PC-9 (cell line): ENCODE measurements around the gene ARID3B. TPM values are rescaled to one million over a fixed set of nuclear protein-coding genes. Genes with fewer than 3 reads are reported as not detected.

Source experiments
- BruUV-seq: library from RNA; stranded (reverse); fragments of 400-500 nt; replicated peaks from 2 replicates; lab custom pipeline; 2021; lab: Mats Ljungman, UMichigan
- CTCF ChIA-PET: fragments of 300-600 bp; sonication (Branson Sonifier 250); formaldehyde crosslinking; loops from one replicate; lab custom pipeline; 2022; ENCODE audit warnings: antibody characterized with exemption; lab: Charles Lee
- POLR2A ChIA-PET: fragments of 300-600 bp; sonication (Branson Sonifier 250); formaldehyde crosslinking; loops from one replicate; lab custom pipeline; 2022; ENCODE audit warnings: antibody characterized with exemption; ENCODE audit not compliant: unreplicated experiment; lab: Charles Lee
- DNase-seq, 2 experiments: peaks; one replicate each; pipeline versions ENCODE4 v3.0.0 to v3.0.0-alpha.2; 2015 to 2022; ENCODE audit warnings: mixed read lengths in 1 of 2
- H2AFZ ChIP-seq: fragments of 200-600 bp; sonication (generic); 2 replicates; pipeline ENCODE4 v1.8.1; 2017; ENCODE audit warnings: antibody characterized with exemption
- H3F3A ChIP-seq: fragments of 200-600 bp; sonication (generic); 2 replicates; pipeline ENCODE4 v1.8.1; 2017; ENCODE audit warnings: antibody characterized with exemption, mild to moderate bottlenecking, low read depth; ENCODE audit not compliant: insufficient read depth
- H3K27ac ChIP-seq: fragments of 200-600 bp; sonication (generic); 2 replicates; pipeline ENCODE4 v1.6.1; 2016; ENCODE audit warnings: mixed run types
- H3K27me3 ChIP-seq: fragments of 200-600 bp; sonication (generic); 2 replicates; pipeline ENCODE4 v1.6.1; 2016; ENCODE audit warnings: low read depth, mixed run types; ENCODE audit not compliant: insufficient read depth
- H3K36me3 ChIP-seq: fragments of 200-600 bp; sonication (generic); 2 replicates; pipeline ENCODE4 v1.6.1; 2016; ENCODE audit warnings: low read depth, mixed run types
- H3K4me1 ChIP-seq: fragments of 200-600 bp; sonication (generic); replicated peaks from 2 replicates; pipeline ENCODE4 v1.6.1; 2016; ENCODE audit warnings: mixed run types; ENCODE audit not compliant: insufficient read depth
- H3K4me2 ChIP-seq: fragments of 200-600 bp; sonication (generic); 2 replicates; pipeline ENCODE4 v1.6.1; 2017; ENCODE audit warnings: mixed run types
- H3K4me3 ChIP-seq: fragments of 200-600 bp; sonication (generic); 2 replicates; pipeline ENCODE4 v1.6.1; 2016; ENCODE audit warnings: mixed run types
- H3K79me2 ChIP-seq: fragments of 200-600 bp; sonication (generic); 2 replicates; pipeline ENCODE4 v1.6.1; 2017; ENCODE audit warnings: low read depth, mixed run types
- H3K9me2 ChIP-seq: fragments of 200-600 bp; sonication (generic); 2 replicates; pipeline ENCODE4 v1.8.1; 2017; ENCODE audit warnings: mild to moderate bottlenecking; ENCODE audit not compliant: insufficient read depth
- H3K9me3 ChIP-seq: fragments of 200-600 bp; sonication (generic); 2 replicates; pipeline ENCODE4 v1.8.1; 2016; ENCODE audit warnings: low read depth; ENCODE audit not compliant: insufficient read depth
- H4K20me1 ChIP-seq: fragments of 200-600 bp; sonication (generic); 2 replicates; pipeline ENCODE4 v1.8.1; 2017; ENCODE audit not compliant: insufficient read depth
- EZH2 ChIP-seq: fragments of 200-600 bp; sonication (generic); IDR thresholded peaks from 2 replicates; pipeline ENCODE4 v1.8.0; 2017; ENCODE audit warnings: antibody characterized with exemption, low read depth
- intact Hi-C: fragments of 100-400 bp; cut with micrococcal nuclease; formaldehyde crosslinking; loops from one replicate; pipeline ENCODE4 v1.10.0; 2022; ENCODE audit not compliant: unreplicated experiment
- total RNA-seq: library from RNA; stranded (reverse); gene quantifications from 2 replicates; pipeline ENCODE4 v1.2.3, GENCODE V29; 2021
- TF ChIP-seq, protein P1 (sequence below): fragments of 200-600 bp; sonication (generic); conservative IDR thresholded peaks from 2 replicates; pipeline ENCODE4 v1.6.1; 2017; ENCODE audit warnings: mixed run types, antibody characterized with exemption, mild to moderate bottlenecking, moderate library complexity

Gene ARID3B
- total RNA-seq, 1 experiment from 2014 or later = 9.6 TPM

DNA sequence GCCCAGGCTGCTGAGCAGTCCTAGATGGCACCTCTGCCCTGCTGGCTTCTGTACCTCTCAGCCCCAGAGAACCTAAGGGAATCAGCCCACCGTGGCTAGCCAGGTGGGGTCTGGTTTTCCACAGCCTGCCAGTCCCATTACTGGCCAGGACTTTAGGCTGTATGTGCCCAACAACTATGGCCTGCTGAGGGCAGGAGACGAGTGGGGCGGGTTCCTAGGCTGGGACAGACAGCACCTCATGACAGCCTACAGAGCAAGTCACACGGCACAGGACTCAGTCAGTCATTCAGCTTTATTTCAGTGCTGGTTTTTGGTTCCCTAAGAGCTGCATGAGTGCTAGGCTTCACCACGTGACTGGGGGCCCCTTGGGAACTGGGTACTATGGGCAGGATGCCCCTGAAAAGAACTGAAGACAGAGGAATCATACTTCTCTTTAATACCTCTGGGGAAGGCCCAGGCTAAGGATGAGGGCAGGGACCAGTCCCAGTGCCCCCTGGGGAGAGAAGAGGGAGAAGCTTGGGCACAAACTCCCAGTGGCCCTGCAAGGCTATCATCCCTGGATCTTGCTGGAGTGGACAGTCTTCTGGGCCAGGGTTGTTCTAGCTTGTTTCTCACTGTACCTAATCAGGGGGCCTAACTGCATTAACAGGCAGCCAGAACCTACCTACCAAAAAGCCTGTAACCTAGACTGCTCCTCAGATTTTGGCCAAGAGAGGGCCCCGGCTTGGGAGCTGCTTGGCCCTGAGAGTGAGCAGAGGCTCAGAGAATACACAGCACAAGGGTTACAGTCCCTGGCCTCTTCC lies 89.5 kb downstream of the ARID3B start:
- peaks cover 45% of the 10 kb centered on the region for H4K20me1 ChIP-seq
- H3K27me3 ChIP-seq = no peaks in the 10 kb centered on the region
- peaks cover 3% of the 10 kb centered on the region; the same call in 1 of the 2 replicates for H3K36me3 ChIP-seq
- H3K79me2 ChIP-seq = no peaks in the 10 kb centered on the region
- DNase-seq = no peak
- no peaks in the 10 kb centered on the region for H3K4me1 ChIP-seq
- no peak overlapping the region for H3K4me3 ChIP-seq
- intact Hi-C loops = no loop called here
- H2AFZ ChIP-seq = no peak overlapping the region
- TF ChIP-seq, protein P1, sequence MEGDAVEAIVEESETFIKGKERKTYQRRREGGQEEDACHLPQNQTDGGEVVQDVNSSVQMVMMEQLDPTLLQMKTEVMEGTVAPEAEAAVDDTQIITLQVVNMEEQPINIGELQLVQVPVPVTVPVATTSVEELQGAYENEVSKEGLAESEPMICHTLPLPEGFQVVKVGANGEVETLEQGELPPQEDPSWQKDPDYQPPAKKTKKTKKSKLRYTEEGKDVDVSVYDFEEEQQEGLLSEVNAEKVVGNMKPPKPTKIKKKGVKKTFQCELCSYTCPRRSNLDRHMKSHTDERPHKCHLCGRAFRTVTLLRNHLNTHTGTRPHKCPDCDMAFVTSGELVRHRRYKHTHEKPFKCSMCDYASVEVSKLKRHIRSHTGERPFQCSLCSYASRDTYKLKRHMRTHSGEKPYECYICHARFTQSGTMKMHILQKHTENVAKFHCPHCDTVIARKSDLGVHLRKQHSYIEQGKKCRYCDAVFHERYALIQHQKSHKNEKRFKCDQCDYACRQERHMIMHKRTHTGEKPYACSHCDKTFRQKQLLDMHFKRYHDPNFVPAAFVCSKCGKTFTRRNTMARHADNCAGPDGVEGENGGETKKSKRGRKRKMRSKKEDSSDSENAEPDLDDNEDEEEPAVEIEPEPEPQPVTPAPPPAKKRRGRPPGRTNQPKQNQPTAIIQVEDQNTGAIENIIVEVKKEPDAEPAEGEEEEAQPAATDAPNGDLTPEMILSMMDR = no peak; the same call in 1 of the 2 replicates
- no peak for TF ChIP-seq EZH2
- POLR2A ChIA-PET = no interaction called here
- H3K27ac ChIP-seq = no peak overlapping the region
- peaks cover 9% of the 10 kb centered on the region; the same call in 1 of the 2 replicates for H3F3A ChIP-seq
- H3K9me2 ChIP-seq = no peaks in the 10 kb centered on the region
- CTCF ChIA-PET = interaction anchor here (1.0 kb wide), 1 partner anchor 256 kb away, joined by 4 read pairs; no protein-coding TSS in a partner anchor
- no TSS peak for BruUV-seq
- no peak overlapping the region for H3K4me2 ChIP-seq
- no peaks in the 10 kb centered on the region for H3K9me3 ChIP-seq

DNA sequence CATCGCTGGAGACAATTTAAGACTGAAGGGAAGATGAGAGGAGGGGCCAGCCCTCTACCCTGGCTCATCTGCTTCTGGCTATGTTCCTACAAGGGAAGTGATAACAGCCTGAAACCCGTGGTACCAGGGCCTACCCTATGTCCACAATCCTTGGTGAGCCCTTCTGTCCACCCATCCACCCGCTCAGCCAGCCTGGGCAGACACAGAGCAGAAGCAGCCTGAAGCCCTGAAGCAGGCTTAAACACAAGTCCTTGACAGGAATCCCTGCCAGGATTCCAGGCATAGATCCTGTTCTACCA lies 90.0 kb downstream of the ARID3B start:
- H3K4me3 ChIP-seq = no peak overlapping the region
- no TSS peak for BruUV-seq
- no peak for TF ChIP-seq EZH2
- TF ChIP-seq, protein P1 = no peak
- no peaks in the 10 kb centered on the region for H3K9me2 ChIP-seq
- no peak overlapping the region for H3K27ac ChIP-seq
- H2AFZ ChIP-seq = no peak overlapping the region
- ChIA-PET POLR2A (no interaction called here), CTCF (interaction anchor here (0.6 to 1.0 kb wide), 4 partner anchors 13 to 322 kb away, joined by 4 to 11 read pairs (median 6); no protein-coding TSS in a partner anchor)
- H3K27me3 ChIP-seq = no peaks in the 10 kb centered on the region
- 0 out of 2 replicates have a peak, but pooled peaks cover 3% of the 10 kb centered on the region for H3K36me3 ChIP-seq
- no peaks in the 10 kb centered on the region for H3K79me2 ChIP-seq
- no peak overlapping the region for H3K4me2 ChIP-seq
- H3F3A ChIP-seq = peaks cover 11% of the 10 kb centered on the region; the same call in 1 of the 2 replicates
- H3K4me1 ChIP-seq = no peaks in the 10 kb centered on the region
- H4K20me1 ChIP-seq = peaks cover 51% of the 10 kb centered on the region
- DNase-seq = no peak
- intact Hi-C loops = no loop called here
- H3K9me3 ChIP-seq = no peaks in the 10 kb centered on the region

DNA sequence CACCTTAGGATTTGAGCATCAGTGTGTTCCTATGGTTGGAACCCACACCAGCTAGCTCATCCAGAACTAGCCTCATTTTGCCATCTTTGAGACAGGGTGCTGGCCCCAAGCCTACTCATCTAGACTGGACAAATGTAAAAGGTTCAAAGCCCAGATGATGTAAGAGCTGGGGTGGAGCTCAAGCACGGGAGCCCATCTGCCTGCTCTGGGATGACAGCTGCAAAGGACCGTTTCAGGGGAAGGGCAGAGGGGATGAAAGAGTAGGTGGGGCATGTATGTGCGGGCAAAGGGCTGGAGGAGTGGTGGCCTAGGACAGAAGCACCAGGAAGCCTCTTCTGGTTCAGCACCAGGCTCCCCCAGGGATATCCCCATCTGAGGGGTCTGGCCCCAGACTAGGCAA lies 90.4 kb downstream of the ARID3B start:
- H2AFZ ChIP-seq = no peak overlapping the region
- TF ChIP-seq EZH2 = no peak
- TF ChIP-seq, protein P1 = no peak
- no peaks in the 10 kb centered on the region for H3K79me2 ChIP-seq
- no peaks in the 10 kb centered on the region for H3K27me3 ChIP-seq
- H3F3A ChIP-seq = peaks cover 15% of the 10 kb centered on the region; the same call in 1 of the 2 replicates
- no peak overlapping the region for H3K4me2 ChIP-seq
- intact Hi-C loops = no loop called here
- 0 out of 2 replicates have a peak, but pooled peaks cover 3% of the 10 kb centered on the region for H3K36me3 ChIP-seq
- ChIA-PET POLR2A (no interaction called here), CTCF (interaction anchor here (0.6 to 1.3 kb wide), 7 partner anchors 14 to 322 kb away, joined by 4 to 15 read pairs (median 6); no protein-coding TSS in a partner anchor)
- no TSS peak for BruUV-seq
- no peaks in the 10 kb centered on the region for H3K9me3 ChIP-seq
- no peaks in the 10 kb centered on the region for H3K4me1 ChIP-seq
- H3K4me3 ChIP-seq = no peak overlapping the region
- DNase-seq = no peak
- no peak overlapping the region for H3K27ac ChIP-seq
- H3K9me2 ChIP-seq = no peaks in the 10 kb centered on the region
- peaks cover 53% of the 10 kb centered on the region for H4K20me1 ChIP-seq
